KMS-11 (cell line): Measurements from ENCODE around the gene ATG10.
A peak's percentile ranks its signal among the peaks of the same experiment; 100 is the strongest.

Experiments used
- H2AFZ ChIP-seq: fragments of 200-600 bp; sonication (generic); 2 replicates; pipeline ENCODE4 v1.6.1; 2016; ENCODE audit warnings: antibody characterized with exemption, mixed run types, low read depth
- H3K27ac ChIP-seq: fragments of 200-600 bp; sonication (generic); 2 replicates; pipeline ENCODE4 v1.6.1; 2016; ENCODE audit warnings: mild to moderate bottlenecking, mixed run types
- H3K27me3 ChIP-seq: fragments of 200-600 bp; sonication (generic); 2 replicates; pipeline ENCODE4 v1.6.1; 2017; ENCODE audit warnings: mild to moderate bottlenecking, low read depth, mixed run types, moderate library complexity; ENCODE audit not compliant: insufficient read depth
- H3K36me3 ChIP-seq: fragments of 200-600 bp; sonication (generic); 2 replicates; pipeline ENCODE4 v1.6.1; 2017; ENCODE audit warnings: mild to moderate bottlenecking, mixed run types; ENCODE audit not compliant: insufficient read depth
- H3K4me1 ChIP-seq: fragments of 200-600 bp; sonication (generic); 2 replicates; pipeline ENCODE4 v1.6.1; 2016; ENCODE audit warnings: mild to moderate bottlenecking, low read depth, mixed run types; ENCODE audit not compliant: poor library complexity, severe bottlenecking
- H3K4me2 ChIP-seq: fragments of 200-600 bp; sonication (generic); 2 replicates; pipeline ENCODE4 v1.7.0; 2016; ENCODE audit warnings: mild to moderate bottlenecking, mixed run types
- H3K4me3 ChIP-seq: fragments of 200-600 bp; sonication (generic); IDR thresholded peaks from 2 replicates; pipeline ENCODE4 v1.6.1; 2017; ENCODE audit warnings: low read depth, low read length, mixed read lengths; ENCODE audit not compliant: insufficient read depth
- H3K79me2 ChIP-seq: fragments of 200-600 bp; sonication (generic); 2 replicates; pipeline ENCODE4 v1.6.1; 2016; ENCODE audit warnings: low read depth, mixed run types; ENCODE audit not compliant: insufficient read depth
- H3K9ac ChIP-seq: fragments of 200-600 bp; sonication (generic); 2 replicates; pipeline ENCODE4 v1.6.1; 2016; ENCODE audit warnings: mild to moderate bottlenecking, mixed run types
- H4K20me1 ChIP-seq: fragments of 200-600 bp; sonication (generic); 2 replicates; pipeline ENCODE4 v1.6.1; 2016; ENCODE audit warnings: mild to moderate bottlenecking, mixed run types; ENCODE audit not compliant: insufficient read depth
- CTCF ChIP-seq: fragments of 200-600 bp; sonication (generic); conservative IDR thresholded peaks from 2 replicates; pipeline ENCODE4 v1.6.1; 2017; ENCODE audit warnings: low read depth, mild to moderate bottlenecking, antibody characterized with exemption, low read length, moderate library complexity, mixed read lengths

The ATG10 gene

GRCh38 chr5:82096249-82096648, 124.4 kb downstream of the ATG10 start:
- H3K27ac ChIP-seq, result no peak overlapping the region
- H3K79me2 ChIP-seq, result no peaks in the 10 kb centered on the region
- TF ChIP-seq CTCF, result no peak
- H3K4me1 ChIP-seq, result no peaks in the 10 kb centered on the region
- H3K9ac ChIP-seq, result no peak overlapping the region
- H4K20me1 ChIP-seq, result no peaks in the 10 kb centered on the region
- no peak overlapping the region for H3K4me2 ChIP-seq
- H3K4me3 ChIP-seq, result no peak overlapping the region
- H2AFZ ChIP-seq, result no peak overlapping the region
- H3K27me3 ChIP-seq, result no peaks in the 10 kb centered on the region
- H3K36me3 ChIP-seq, result no peaks in the 10 kb centered on the region

- H3K4me2 ChIP-seq, result no peak overlapping the region
- no peak for TF ChIP-seq CTCF
Measured at GRCh38 chr5:82100303-82101077, 128.7 kb downstream of the ATG10 start.

GRCh38 chr5:82104872-82105271, 133.0 kb downstream of the ATG10 start:
- Histone ChIP-seq H2AFZ (no peak overlapping the region), H3K4me3 (no peak overlapping the region), H3K27ac (no peak overlapping the region), H4K20me1 (no peaks in the 10 kb centered on the region), H3K4me2 (peak overlapping the region; percentile 29; the same call in 1 of the 2 replicates), H3K9ac (no peak overlapping the region), H3K79me2 (no peaks in the 10 kb centered on the region), H3K27me3 (no peaks in the 10 kb centered on the region), H3K4me1 (peaks cover 36% of the 10 kb centered on the region), H3K36me3 (no peaks in the 10 kb centered on the region)
- TF ChIP-seq CTCF, result no peak

More at GRCh38 chr5:82100303-82101077, 128.7 kb downstream of the ATG10 start:
- Histone ChIP-seq H3K79me2 (no peaks in the 10 kb centered on the region), H3K36me3 (no peaks in the 10 kb centered on the region), H3K27ac (no peak overlapping the region), H3K9ac (no peak overlapping the region), H3K4me3 (no peak overlapping the region), H3K4me1 (peaks cover 8% of the 10 kb centered on the region), H4K20me1 (no peaks in the 10 kb centered on the region), H2AFZ (no peak overlapping the region), H3K27me3 (no peaks in the 10 kb centered on the region)

- Histone ChIP-seq H3K9ac (no peak overlapping the region), H3K36me3 (no peaks in the 10 kb centered on the region), H4K20me1 (no peaks in the 10 kb centered on the region), H3K27ac (no peak overlapping the region), H3K4me1 (peaks cover 36% of the 10 kb centered on the region), H3K27me3 (no peaks in the 10 kb centered on the region), H3K79me2 (no peaks in the 10 kb centered on the region), H2AFZ (no peak overlapping the region), H3K4me2 (peak overlapping the region; percentile 29; the same call in 1 of the 2 replicates), H3K4me3 (no peak overlapping the region)
- no peak for TF ChIP-seq CTCF
Measured at GRCh38 chr5:82105457-82105856, 133.6 kb downstream of the ATG10 start.
